Left lung (tissue), 10 donors: ENCODE data around the gene MARK1. TPM values are rescaled to one million over a fixed set of nuclear protein-coding genes. Genes with fewer than 3 reads are reported as not detected.

ENCODE experiments used
- ATAC-seq: fragments of 200-7000 bp; cut with Tn5 transposase; one replicate; pipeline ENCODE4 v1.9.1; 2020; ENCODE audit warnings: moderate library complexity
- DNase-seq, 4 donors: peaks; one replicate each; pipeline ENCODE4 v3.0.0-alpha.2; 2013 to 2020
- H3K27ac ChIP-seq, 2 donors: fragments of 200-600 bp; sonication (generic) in 1 of 2; one replicate each; pipeline versions ENCODE4 v1.5.0 to v1.8.0; 2020 to 2021
- H3K27me3 ChIP-seq, 2 donors: fragments of 200-600 bp; sonication (generic) in 1 of 2; one replicate each; pipeline versions ENCODE4 v1.5.0 to v1.8.0; 2020 to 2021
- H3K36me3 ChIP-seq, 2 donors: fragments of 200-600 bp; sonication (generic) in 1 of 2; one replicate each; pipeline versions ENCODE4 v1.5.0 to v1.8.0; 2020 to 2021
- H3K4me1 ChIP-seq, 2 donors: fragments of 200-600 bp; one replicate each; pipeline ENCODE4 v1.8.0; 2021
- H3K4me3 ChIP-seq, 2 donors: fragments of 200-600 bp; sonication (generic) in 1 of 2; one replicate each; pipeline versions ENCODE4 v1.5.0 to v1.8.0; 2020 to 2021; ENCODE audit warnings: mild to moderate bottlenecking in 1 of 2
- H3K9me3 ChIP-seq, 2 donors: fragments of 200-600 bp; sonication (generic) in 1 of 2; one replicate each; pipeline versions ENCODE4 v1.5.0 to v1.8.0; 2020 to 2021
- CTCF ChIP-seq, 2 donors: fragments of 200-600 bp; sonication (generic) in 1 of 2; IDR thresholded peaks; one replicate each; pipeline versions ENCODE4 v1.5.0 to v1.8.0; 2021; ENCODE audit warnings: antibody characterized with exemption in 2 of 2
- intact Hi-C, 2 donors: fragments of 100-400 bp; cut with DNase I; formaldehyde crosslinking; loops; one replicate each; pipeline versions ENCODE4 v1.11.2 to v1.14.2; 2022
- polyA plus RNA-seq, 6 donors: library from polyadenylated mRNA; unstranded; fragments of 120-200 nt; gene quantifications; one replicate each; pipeline ENCODE4 v1.2.1, GENCODE V29; 2013; ENCODE audit not compliant: insufficient read length in 6 of 6
- total RNA-seq, 2 donors: library from RNA; stranded (reverse); fragmentation: NEBNext Ultra II Directional; extraction: Animal tissue kit (Norgen Biotek cat#: 25700); gene quantifications; one replicate each; pipeline ENCODE4 v1.2.1, GENCODE V29; 2021
- donor health status: DM: no; HTN: yes; CAD: no.
- donor health status: DM: no; HTN: no; CAD: no.

Gene MARK1
- total and polyA plus RNA-seq, 8 donors = 3.1 to 9.7 (median 8.6) TPM

GRCh38 chr1:220500372-220500771, 27.6 kb upstream of the MARK1 start:
- Histone ChIP-seq H3K4me1 (no peaks in the 10 kb centered on the region), H3K27me3 (peaks cover 0 to 21% of the 10 kb centered on the region in 2 donors), H3K9me3 (no peaks in the 10 kb centered on the region), H3K36me3 (no peaks in the 10 kb centered on the region), H3K27ac (no peak overlapping the region), H3K4me3 (no peak overlapping the region)
- intact Hi-C loops = no loop called here
- no peak for DNase-seq
- no peak for ATAC-seq
- no peak for TF ChIP-seq CTCF (IDR thresholded peaks at IDR 0.05)

DNA sequence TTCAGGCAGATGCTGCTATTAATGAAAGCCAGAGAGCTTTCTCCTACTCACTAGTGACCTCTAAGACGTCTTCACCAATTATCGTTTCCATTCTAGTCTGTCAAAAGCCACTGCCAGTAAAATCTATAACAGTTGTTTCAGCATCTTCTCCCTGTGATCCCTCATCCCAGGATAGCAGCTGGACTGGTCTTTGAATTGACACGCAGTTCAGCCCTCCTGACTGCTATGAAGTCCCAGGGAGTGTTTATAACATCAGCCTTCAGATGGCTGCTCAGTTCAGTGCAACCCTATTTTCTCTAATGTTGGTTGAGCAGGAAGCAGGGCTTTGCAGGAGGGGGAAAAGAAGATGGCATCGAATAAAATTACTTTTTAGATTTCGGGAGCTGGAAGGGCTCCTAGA, 23.6 kb upstream of the MARK1 start:
- Histone ChIP-seq H3K4me1 (no peaks in the 10 kb centered on the region), H3K27me3 (peaks cover 14 to 51% of the 10 kb centered on the region in 2 donors), H3K36me3 (no peaks in the 10 kb centered on the region), H3K27ac (no peak overlapping the region), H3K4me3 (no peak overlapping the region), H3K9me3 (no peaks in the 10 kb centered on the region)
- TF ChIP-seq CTCF (IDR thresholded peaks at IDR 0.05) = no peak
- intact Hi-C loops = no loop called here
- DNase-seq (no peak), ATAC-seq (no peak)

DNA sequence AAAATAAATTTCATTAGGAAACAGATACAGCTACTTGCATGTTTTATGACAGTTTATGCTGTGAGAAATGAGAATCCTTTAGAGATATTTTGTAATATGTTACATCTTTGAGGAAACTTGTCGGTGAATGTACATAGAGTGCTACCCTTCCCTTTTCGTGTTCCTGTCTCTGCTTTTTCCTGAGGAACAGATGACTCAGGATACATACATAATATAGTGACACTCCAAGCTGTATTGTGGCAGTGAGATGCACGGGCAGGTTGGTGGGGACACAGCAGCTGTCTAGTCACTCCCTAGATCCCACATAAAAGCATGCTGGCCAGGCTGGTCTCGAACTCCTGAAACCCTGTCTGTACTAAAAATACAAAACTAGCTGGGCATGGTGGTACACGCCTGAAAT, 20.9 kb upstream of the MARK1 start:
- no peaks in the 10 kb centered on the region for H3K36me3 ChIP-seq
- no peak overlapping the region for H3K4me3 ChIP-seq

DNA sequence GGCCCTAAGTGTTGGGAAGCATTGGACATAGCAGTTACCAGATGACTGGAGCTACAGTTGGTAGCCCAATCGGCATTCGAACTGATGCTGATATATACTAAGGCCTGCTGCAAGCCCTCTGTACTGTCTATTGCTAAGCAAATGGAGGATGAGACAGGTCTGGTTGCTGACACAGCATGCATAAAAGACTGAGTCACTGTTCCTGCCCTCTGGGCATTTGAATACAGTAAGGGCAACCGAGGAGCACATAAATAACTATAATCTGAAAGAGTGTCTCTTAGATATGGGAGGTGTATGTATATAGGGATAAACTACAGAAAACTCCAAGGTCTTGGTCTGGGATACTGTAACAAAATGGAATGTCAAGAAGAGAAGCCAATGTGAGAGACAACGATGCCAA, 16.8 kb upstream of the MARK1 start:
- no peak overlapping the region for H3K4me3 ChIP-seq

More for the DNA sequence above, 20.9 kb upstream of the MARK1 start:
- peaks cover 14 to 60% of the 10 kb centered on the region in 2 donors for H3K27me3 ChIP-seq
- TF ChIP-seq CTCF (IDR thresholded peaks at IDR 0.05) = no peak
- DNase-seq (no peak), ATAC-seq (no peak)
- no peaks in the 10 kb centered on the region for H3K4me1 ChIP-seq
- intact Hi-C loops = no loop called here
- no peaks in the 10 kb centered on the region for H3K9me3 ChIP-seq
- H3K27ac ChIP-seq = no peak overlapping the region

GRCh38 chr1:220511785-220512184, 16.2 kb upstream of the MARK1 start:
- no peaks in the 10 kb centered on the region for H3K9me3 ChIP-seq
- ATAC-seq = peak; percentile 94
- intact Hi-C loops = no loop called here
- H3K4me1 ChIP-seq = no peaks in the 10 kb centered on the region
- no peaks in the 10 kb centered on the region for H3K36me3 ChIP-seq
- H3K4me3 ChIP-seq = no peak overlapping the region
- peak in 2 of 4 donors; percentile 28 to 47 for DNase-seq
- peaks cover 15 to 67% of the 10 kb centered on the region in 2 donors for H3K27me3 ChIP-seq
- no peak overlapping the region for H3K27ac ChIP-seq
- TF ChIP-seq CTCF (IDR thresholded peaks at IDR 0.05) = no peak

More for the DNA sequence above, 16.8 kb upstream of the MARK1 start:
- Histone ChIP-seq H3K4me1 (no peaks in the 10 kb centered on the region), H3K36me3 (no peaks in the 10 kb centered on the region), H3K27ac (no peak overlapping the region), H3K27me3 (peaks cover 17 to 73% of the 10 kb centered on the region in 2 donors), H3K9me3 (no peaks in the 10 kb centered on the region)
- intact Hi-C loops = no loop called here
- DNase-seq (no peak), ATAC-seq (peak; percentile 50)
- no peak for TF ChIP-seq CTCF (IDR thresholded peaks at IDR 0.05)
